NCI-H2227 (cell line): ENCODE measurements around the gene WDR19.
"Not testable (repeated sequence)": the region's sequence is repeated elsewhere in the genome, so short reads cannot be mapped to it uniquely, and the experiment has no call there.

Source experiments
- DNase-seq: peaks from one replicate; lab custom pipeline; 2025; ENCODE audit not compliant: unreplicated experiment; lab: John Stamatoyannopoulos, UW

WDR19 gene

DNA sequence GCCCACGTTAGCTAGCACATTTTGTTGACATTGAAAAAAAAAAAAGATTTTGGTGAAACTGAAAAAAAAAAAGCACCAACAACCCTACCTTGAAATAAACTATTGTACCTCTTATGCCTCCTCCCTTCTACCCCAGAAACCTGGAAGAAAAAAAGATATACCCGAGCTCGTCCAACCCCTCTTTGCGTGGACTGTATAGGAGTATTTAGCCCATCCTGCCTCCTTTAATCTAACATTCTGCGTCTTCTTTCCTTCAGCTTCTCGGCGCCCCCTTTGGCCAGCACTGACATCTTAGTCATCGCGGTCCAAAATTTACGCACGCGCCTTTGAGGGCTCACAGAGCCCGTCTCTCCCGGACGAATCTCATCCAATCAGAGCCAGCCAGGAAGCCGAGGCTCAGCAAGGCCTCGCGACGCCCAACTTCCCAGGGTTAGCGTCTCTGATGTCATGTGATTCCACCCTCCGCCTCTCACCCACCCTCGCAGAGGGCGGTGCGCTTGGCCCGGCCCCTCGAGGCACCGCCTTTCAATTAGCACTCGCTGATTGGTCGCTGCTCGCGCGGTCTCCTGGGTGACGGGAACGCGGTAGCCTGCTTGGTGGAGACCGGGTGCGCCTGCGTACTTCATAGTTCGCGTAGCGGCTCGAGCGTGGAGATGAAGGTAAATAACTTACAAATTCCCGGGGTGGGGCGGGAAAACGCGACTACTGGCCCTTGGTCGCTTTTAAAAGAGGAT is at the start of gene WDR19:
WDR19 (plus strand) TSS at position 625 of the 734 bp plus-strand sequence; CDS start at position 654, 29 bp downstream.
- DNase-seq, result peak; percentile 98

DNA sequence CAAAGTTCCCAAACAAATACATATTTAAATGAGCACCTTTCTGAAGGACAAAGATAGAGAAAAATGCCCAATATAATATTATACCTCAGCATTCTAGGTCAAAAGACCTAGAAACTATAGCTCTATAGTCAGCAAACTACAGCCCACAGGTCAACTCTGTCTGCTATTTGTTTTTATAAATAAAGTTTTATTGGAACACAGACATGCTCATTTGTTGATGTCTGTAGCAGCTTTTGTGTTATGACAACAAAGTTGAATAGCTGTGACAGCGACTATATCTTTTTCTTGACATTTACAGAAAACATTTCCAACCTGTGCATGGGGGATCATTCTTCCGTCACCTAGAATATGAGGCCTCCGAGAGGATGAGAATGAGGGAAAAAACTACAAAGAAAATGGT is 48.7 kb upstream of the WDR19 start:
- DNase-seq, result no peak

DNA sequence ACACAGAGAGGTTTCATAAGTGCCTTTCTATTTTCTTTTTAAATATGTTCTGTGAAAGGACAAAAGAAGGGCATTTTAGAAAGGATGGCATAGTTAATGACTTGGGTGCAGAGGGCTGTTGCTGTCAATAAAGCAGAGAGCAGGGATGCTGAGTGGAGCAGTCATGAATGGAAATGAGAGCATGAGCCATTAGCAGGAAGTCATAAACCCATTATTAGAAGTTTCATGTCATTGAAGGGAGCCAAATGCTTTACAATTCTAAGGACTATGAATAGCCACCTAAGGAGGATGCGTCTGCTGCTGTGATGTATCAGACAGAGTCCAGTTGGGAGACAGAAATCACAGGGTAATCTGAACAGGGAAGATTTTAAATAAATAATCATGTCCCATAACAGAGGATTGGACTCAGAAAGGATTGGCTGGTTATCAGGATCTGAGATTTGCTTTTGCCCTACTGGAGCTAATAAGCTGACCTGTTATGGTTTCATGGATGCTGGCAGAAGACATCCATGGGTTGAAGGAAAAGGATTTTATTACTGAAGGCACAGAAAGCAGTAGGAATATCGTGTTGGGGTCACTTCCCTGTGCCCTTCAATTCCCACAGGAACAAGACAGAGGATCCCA is 47.5 kb upstream of the WDR19 start:
- DNase-seq, result peak; percentile 65

DNA sequence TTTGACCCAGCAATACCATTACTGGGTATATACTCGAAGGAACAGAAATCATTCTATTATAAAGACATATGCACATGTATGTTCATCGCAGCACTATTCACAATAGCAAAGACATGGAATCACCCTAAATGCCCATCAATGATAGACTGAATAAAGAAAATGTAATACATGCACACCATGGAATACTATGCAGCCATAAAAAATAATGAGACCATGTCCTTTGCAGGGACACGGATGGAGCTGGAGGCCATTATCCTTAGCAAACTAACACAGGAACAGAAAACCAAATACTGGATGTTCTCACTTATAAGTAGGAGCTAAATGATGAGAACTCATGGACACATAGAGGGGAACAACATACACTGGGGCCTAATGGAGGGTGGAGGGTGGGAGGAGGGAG is 44.1 kb upstream of the WDR19 start:
- DNase-seq, result not testable (repeated sequence)

DNA sequence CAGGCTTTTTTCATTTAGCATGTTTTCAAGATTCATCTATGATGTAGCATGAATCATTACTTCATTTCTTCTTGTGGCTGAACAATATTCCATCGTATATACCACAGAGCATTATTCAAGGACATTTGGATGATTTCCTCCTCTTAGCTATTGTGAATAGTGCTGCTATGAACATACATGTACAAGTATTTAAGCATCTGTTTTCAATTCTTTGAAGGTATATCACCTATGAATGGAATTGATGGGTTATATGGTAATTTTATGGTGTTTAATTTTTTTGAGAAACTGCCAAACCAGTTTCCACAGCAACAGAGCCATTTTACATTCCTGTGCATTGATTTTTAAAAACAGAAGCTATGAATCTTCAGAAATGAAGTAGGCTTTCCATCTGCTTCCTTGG is 36.1 kb upstream of the WDR19 start:
- no peak for DNase-seq

DNA sequence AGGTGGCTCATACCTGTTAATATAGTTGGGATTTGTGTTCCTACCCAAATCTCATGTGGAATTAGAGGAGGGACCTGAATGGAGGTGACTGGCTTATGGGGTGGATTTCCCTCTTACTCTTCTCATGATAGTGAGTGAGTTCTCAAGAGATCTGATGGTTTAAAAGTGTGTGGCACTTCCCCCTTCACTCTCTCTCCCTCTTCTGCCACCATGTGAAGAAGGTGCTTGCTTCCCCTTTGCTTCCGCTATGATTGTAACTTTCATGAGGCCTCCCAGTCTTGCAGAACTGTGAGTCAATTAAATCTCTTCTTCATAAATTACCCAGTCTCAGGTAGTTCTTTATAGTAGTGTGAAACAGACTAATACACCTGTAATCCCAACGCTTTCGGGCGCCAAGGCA is 28.3 kb upstream of the WDR19 start:
- no peak for DNase-seq

DNA sequence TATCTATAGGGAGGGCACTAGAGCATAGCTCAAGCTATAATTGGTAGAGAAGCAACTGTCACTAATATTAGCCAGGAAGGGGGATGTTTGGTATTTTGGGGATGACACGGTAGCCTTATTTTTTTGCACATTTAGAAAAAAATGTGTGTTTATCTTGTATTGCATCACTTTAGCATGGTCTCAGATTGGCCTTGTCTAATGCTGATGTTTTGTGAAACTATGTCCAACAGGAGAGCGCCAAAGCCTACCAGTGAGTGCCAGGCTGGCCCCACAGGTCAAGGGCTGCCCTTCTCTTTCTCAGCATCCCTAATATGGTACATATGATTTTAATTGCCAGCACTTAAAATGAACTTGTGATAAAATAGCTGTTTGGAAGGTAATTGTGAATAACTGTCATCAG is 24.8 kb upstream of the WDR19 start:
- no peak for DNase-seq

DNA sequence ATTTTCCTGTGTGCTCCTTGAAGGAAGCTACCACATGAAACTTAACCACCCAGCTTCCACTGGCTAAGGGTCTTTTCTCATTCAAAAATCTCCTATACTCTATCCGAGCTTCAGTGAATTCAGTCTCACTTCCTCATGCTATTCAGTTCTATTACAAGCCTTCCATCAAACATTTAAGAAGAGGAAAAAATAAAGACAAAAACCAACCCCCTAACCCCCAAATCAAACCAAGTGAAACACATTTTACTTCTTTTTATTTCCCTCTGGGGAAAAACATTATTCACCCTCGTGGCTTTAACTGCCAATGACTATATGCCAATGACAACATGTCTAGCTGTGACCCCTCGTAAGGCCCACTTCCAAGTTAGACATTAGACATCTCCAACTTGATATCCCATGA is 16.2 kb upstream of the WDR19 start:
- no peak for DNase-seq

DNA sequence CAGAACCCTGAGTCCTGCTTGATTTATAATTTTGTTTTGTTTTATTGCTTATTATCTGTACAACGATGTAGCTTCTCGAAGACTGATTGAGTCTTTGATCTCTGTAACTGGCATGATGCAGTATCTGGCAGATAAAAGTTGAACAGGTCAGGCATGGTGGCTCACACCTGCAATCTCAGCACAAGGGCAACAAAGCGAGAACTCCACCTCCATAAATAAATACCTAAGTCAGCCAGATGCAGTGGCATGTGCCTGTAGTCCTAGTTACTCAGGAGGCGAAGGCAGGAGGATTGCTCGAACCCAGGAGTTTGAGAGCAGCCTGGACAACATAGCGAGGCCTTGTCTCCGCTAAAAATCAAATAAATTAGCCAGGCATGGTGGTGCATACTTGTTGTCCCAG is 15.7 kb upstream of the WDR19 start:
- DNase-seq, result no peak

DNA sequence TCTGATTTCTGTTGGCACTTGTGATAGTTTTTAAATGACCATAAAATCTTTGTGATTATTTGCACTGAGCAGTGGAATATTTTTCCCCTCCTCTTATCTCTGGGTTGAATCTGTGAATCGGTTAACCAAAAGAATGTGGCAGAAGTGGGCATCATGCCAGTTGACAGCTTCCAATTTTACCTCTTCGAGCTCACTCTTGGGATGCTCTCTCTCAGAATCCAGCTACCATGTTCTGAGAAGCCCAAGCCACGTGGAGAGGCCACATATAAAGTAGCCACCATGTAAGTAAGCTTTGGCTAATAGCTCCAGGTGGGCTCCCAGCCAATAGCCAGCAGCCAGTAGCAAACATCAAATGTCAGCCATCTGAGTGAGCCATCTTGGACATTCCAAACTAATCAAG is 12.9 kb upstream of the WDR19 start:
- no peak for DNase-seq

DNA sequence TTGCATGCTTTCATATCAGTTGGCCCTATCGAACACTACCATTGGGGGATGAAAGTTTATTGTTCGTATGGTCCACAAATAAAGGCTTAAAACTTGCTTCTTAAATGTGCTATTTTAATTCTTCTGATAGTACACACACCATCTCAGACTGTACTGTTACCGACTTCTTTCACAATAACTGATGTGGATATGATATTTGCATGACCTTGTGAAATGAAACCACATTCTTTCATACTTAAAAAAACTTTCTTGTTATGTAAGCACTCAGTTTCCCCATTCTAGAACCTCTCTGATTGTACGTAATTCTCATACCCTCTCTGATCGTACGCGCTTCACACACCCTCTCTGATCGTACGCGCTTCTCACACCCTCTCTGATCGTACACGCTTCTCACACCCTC is 12.0 kb upstream of the WDR19 start:
- no peak for DNase-seq

DNA sequence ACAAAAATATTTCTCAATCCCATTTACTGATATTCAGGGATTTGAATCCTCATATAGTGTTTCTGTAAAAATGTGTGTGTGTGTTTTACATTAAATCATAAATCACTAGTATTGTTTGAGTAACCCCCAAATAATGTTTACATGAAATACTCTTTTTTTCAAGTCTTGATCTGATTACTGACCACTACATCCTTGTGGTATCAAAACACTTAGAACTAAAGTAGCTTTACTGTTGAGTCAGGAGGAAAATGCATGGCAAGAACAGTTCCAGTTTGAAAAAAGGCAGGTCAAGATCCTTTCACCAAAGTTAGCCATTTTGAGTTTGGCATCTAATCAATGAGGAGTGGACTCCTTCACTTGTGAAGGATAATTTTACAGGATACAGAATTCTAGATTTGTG is 3.6 kb upstream of the WDR19 start:
- no peak for DNase-seq

DNA sequence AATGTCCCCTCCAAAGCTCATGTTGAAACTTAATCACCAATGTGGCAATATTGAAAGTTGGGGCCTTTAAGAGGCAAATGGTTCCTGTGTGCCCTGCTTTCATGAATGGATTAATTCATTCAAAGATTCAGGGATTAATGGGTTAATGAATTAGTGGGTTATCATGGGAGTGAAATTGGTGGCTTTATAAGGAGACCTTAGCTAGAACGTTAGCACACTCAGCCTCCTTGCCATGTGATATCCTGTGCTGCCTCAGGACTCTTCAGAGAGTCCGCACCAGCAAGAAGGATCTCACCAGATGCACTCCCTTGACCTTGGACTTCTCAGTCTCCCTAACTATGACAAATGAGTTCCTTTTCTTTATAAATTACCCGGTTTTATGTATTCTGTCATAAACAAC is 2.6 kb upstream of the WDR19 start:
- no peak for DNase-seq

DNA sequence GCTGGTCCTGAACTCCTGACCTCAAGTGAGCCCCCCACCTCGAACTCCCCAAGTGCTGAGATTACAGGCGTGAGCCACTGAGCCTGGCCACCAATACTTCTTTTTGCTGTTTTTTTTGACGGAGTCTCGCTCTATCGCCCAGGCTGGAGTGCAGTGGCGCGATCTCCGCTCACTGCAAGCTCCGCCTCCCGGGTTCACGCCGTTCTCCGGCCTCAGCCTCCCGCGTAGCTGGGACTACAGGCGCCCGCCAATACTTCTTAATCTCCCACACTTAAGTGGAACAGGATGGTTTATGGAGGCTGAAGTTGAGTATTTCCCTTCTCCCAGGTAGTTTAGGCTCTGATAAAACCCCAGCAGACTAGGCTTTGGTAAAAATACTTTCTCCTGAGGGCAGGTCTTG is 1.7 kb upstream of the WDR19 start:
- DNase-seq, result not testable (repeated sequence)

DNA sequence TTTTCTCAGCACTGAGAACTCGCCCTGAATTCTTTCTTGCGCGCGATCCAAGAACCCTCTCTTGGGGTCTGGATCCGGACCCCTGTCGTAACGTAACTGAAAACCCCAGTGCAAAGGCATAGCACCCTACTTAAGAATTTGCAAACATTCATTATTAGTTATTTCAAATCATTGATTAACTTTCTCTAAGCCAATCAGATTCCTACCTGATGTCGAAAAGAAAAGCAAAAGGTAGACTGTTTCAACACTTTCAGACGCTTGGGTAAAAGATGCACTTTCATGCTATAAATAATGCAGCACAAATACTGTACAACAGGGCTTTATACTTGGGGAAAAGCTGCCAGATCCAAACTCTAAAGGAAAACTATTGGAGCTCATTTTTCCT is 817 bp upstream of the WDR19 start:
- DNase-seq, result peak; percentile 10

DNA sequence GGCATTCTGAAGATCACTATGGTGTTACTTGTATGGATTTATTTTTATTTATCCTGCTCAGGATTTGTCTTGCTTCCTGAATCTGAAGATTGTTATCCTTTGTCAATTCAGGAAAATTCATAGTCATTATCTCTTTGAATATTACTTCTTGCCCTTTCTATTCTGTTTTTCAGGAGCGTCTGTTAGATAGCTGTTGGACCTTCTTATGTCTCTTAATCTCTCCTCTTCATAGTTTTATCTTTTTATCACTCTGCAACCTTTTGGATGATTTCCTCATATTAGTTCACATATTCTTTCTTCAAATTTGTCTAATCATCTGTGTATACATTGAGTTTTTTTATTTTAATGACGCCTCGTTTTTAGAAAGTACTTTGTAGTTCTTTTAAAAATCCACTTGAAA is 19.6 kb downstream of the WDR19 start:
- DNase-seq, result no peak

DNA sequence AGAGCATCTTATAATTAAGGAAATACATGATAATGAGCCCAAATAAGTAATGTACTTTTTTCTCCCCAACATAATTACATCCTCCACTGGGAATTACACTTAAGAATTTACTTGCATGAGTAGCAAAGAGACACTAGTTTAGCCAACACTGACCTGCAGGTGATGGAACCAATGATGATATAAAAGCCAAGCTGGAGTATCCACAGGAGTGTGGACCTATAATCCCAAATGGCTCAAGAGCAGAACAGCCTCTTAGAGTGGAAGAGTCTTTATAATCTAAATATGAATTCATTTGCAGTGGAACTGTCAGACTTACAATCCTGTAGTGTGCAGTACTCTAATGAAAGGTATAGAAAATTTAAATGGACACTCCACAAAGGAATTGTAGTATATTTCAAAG is 22.2 kb downstream of the WDR19 start:
- DNase-seq, result no peak

DNA sequence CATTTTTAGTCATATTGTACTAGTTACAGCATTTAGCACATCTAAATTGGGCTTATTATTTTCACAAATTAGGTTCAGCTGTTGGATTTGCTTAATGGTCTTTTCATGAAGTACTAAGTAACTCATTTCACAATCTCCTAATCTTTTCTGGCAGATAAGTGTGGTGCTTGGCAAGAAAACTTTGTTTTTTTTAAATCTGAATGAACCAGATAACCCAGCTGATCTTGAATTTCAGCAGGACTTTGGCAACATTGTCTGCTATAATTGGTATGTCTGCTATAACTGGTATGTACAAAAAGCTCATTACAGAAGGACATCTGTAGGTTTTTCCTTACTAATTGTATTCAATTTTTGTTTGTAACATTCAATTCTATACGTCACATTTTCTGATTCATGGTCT is 22.7 kb downstream of the WDR19 start:
- no peak for DNase-seq

DNA sequence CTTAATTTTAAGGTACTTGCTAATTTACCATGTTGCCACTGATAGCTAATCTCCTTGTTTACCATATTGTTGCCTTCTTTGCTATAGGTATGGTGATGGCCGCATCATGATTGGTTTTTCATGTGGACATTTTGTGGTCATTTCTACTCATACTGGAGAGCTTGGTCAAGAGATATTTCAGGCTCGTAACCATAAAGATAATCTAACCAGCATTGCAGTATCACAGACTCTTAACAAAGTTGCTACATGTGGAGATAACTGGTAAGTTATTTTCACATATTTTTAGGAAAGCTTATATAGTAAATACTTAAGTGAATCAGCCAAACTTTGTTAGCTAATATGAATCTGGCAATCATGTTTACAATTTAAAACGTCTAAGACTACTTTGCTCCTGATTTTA is 23.1 kb downstream of the WDR19 start:
- no peak for DNase-seq

DNA sequence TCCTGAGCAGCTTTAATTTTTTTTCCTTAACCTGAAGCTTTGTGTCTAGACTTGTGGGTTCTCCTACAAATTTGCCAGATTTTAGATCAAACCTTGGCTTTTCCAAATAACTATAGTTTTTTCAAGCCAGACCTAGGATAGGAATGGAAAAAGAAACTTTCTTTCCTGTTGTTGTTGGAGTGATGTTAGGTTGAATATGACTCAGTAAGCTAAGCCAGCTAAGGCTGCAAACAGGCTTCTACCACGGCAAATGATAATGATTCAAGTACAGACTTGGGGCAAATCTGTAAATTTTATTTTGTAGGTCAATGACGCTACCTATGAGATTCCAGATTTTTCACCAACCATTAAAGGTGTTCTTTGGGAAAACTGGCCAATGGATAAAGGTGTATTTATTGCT is 45.6 kb downstream of the WDR19 start:
- no peak for DNase-seq

DNA sequence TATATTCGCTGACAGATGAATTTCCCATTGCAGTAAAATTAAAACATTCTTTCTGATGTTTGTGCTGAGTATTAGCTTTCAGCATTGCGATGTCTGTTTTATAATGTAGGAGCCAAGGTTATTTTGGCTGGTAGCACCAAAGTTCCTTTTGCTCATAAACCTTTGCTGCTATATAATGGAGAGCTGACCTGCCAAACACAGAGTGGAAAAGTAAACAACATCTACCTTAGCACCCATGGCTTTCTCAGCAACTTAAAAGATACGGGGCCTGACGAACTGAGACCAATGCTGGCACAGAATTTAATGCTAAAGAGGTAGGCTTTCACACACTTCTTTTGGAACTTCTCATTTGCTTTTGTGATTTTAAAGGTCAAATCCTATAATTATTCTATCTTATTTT is 46.0 kb downstream of the WDR19 start:
- no peak for DNase-seq

DNA sequence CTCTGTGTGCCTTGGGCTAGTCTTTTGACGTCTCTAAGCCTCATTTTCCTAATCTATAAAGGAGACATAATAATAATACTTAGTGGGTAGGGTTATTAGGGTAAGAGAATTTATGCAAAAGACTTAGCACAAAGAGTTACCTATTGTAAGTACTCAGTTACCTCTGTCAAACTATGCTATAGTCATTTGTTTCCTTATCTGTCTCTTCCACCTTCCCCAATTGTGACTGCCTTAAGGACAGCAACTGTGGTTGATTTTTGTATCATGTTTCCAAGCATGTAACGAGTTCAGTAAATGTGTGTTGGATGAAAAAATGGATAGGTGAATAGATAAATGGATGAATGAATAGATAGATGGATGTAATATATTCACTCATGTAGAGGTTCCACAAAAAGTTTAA is 48.1 kb downstream of the WDR19 start:
- no peak for DNase-seq

DNA sequence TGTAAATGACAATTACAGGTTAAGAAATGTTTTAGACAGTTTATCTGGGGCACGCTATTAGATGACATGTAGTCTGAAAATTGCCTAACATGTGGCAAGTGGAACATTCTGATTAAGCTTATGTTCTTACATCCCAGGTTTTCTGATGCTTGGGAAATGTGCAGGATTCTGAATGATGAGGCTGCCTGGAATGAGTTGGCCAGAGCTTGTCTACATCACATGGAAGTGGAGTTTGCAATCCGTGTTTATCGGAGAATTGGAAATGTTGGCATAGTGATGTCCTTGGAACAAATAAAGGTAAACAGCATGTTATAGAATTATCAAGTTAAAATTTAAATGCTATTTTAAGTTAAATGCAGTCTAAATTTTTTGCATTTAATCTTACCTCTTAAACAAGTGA is 49.3 kb downstream of the WDR19 start:
- DNase-seq, result no peak
